Activated gamma-delta T cell treated with Interleukin-2 at 50 U/mL for 16 hours (primary cell): ENCODE measurements around the gene COA1.
"Not testable (repeated sequence)": the region's sequence is repeated elsewhere in the genome, so short reads cannot be mapped to it uniquely, and the experiment has no call there.

Experiments
- DNase-seq: peaks from one replicate; pipeline ENCODE4 v3.0.0-alpha.2; 2020

The COA1 gene

GRCh38 chr7:43648473-43649406, 80.6 kb downstream of the COA1 start:
- peak; percentile 73 for DNase-seq

GRCh38 chr7:43647673-43648472, 81.5 kb downstream of the COA1 start:
- DNase-seq: peak; percentile 26

DNA sequence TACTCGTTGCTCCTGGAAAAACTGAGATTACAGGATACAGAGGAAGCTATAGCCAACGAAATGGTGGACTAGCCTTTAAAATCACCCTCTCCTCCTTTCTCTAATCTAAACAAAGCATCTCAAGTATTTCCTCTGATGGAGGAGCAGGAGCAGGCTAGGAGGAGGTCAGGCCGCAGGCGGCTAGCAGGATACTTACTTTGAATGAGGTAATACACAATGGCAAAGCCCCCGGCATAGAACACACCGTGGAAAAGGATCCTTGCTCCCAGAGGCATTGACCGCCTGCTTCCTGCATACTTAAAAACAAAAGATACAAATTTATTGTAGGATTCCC, 82.0 kb downstream of the COA1 start:
- DNase-seq: no peak

- DNase-seq: no peak
Measured at GRCh38 chr7:43646603-43647338, 82.6 kb downstream of the COA1 start.

DNA sequence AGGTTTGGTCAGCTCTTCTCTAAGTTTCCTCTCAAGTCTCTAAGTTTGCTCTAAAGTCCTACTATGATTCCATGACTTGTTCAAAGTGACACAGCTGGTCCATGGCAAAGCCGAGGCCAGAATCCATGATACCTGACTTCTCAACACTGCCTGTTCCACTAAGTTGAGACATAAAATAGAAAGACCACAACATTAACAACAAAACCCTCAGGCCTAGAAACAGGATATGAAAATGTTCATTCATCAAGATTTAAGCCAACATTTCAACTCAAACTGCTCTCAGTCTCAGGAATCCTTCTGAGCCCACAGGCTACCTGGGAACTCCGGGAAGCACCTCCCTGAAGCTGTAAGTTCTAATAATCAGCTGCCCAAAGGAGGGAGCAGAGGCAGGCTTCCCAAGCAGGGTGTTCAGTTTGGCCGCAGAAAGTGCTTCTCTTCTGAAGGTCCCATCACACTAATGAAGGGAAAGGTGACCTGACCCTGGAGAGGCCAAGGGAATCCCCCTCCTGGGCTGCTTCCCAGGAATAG, 83.6 kb downstream of the COA1 start:
- DNase-seq: no peak

- no peak for DNase-seq
Measured at GRCh38 chr7:43643846-43644245, 85.5 kb downstream of the COA1 start.

GRCh38 chr7:43642897-43643630, 86.3 kb downstream of the COA1 start:
- DNase-seq: no peak

GRCh38 chr7:43640679-43641078, 88.6 kb downstream of the COA1 start:
- DNase-seq: no peak

DNA sequence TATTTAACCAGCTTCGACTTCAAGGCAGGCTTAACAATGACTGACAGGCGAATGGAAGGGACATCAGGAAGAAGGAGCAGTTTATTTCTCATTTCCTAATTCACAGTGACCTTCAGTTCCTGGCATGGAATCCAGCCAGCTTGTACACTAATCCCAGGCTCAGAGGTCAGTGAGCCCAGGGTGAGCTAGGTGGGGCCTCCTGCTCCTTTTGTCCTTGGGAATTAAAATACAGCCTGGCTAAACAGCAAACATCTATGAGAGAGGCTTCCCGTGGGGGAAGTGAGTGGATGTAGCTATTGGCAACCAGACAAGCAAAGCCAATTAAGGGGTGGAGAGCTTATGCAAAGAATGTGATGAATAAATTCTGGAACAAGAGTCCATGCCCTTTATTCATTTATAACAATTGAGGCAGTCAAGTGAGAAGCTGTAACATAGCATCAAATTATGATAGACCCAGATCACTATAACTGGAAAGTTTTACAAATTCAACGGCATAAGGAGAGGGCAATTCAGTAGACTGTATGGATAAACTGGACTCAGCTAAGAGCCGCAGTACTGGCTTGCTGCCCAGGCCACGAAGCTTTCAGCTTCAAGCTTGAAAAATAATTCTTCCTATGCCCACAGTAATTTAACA, 89.3 kb downstream of the COA1 start:
- no peak for DNase-seq

DNA sequence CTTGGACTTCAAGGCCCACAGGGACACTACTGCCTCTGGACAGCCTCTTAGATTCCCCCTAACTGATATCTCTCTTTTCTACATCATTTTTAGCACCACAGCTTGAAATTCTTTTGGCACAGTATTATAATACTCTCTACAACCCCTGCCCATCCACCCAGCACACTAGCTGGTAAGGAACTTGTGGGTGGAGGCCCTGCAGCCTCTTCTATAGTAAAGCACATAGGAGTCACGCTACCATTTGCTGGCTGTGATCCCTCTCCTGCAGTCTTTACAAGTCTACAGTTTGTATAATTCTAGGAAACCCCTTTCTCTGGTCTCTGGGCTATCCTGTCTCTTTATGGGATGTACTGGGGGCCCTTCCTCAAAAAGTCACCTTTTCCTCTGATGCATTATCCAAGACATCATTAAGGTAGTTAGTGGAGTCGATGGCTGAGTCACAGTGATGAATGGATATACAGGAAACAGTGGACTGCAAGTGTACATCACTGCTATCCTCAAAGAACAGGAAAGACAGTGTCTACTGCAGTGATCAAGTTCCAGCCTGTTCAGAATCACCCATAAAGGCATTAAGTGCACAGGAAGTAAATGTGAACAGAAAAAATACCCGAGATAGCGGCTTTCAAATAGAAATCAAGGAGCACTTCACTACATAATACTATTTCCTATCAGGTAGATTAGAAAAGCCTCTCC, 92.1 kb downstream of the COA1 start:
- DNase-seq: no peak

- DNase-seq: no peak
Measured at GRCh38 chr7:43636093-43636492, 93.2 kb downstream of the COA1 start.

DNA sequence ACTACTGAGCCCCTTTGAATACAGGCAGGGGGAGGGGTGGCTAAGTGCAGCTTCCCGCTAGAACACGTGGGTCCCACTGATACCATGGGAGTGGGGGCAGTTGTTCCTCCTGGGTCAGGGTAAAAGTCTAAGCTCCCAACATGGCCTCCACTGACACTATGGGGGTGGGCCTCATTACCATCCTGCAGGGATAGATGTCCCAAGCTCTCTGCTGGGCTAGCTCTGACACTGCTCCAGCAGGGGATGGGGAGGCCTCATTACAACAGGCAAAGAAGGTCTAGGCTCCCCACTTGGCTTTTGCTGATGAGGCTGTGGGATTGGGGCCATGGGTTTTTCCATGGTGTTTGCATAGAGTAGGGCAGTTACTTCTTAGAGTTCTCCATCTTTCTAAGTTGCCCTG, 94.9 kb downstream of the COA1 start:
- no peak for DNase-seq

DNA sequence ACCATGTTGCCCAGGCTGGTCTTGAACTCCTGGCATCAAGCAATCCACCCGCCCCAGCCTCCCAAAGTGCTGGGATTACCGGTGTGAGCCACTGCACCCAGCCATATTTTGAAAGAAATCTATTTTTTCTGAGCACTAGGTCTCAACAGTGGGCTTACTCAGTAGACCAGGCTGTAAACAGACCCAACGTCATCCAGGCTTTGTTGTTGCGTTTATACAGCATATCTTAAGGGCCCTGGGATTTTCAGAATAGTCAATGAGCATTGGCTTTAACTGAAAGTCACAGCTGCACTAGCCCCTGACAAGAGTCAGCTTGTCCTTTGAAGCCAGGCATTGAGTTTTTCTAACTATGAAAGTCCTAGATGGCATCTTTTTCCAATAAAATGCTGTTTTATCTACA, 96.6 kb downstream of the COA1 start:
- no peak for DNase-seq

GRCh38 chr7:43631559-43631958, 97.8 kb downstream of the COA1 start:
- DNase-seq: no peak

- DNase-seq: no peak
Measured at GRCh38 chr7:43630482-43630881, 98.8 kb downstream of the COA1 start.

DNA sequence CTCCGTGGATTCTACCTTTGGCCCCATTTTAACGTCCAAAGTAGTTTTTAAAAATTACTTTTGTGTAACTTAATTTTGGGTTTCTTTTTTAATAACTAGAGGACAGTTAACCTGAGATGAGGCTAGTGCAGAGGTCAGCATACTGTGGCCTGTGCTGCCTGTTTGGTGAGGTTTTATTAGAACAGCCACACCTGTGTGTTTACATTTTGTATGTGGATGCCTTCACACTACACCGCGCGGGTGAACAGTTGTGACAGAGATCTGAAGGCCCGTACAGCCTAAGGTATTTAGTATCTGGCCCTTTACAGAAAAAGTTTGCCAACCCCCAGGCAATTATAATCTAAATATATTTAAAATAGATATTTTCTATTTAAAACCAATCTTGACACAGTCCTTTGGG, 99.5 kb downstream of the COA1 start:
- DNase-seq: no peak

GRCh38 chr7:43628431-43628830, 100.9 kb downstream of the COA1 start:
- no peak for DNase-seq

DNA sequence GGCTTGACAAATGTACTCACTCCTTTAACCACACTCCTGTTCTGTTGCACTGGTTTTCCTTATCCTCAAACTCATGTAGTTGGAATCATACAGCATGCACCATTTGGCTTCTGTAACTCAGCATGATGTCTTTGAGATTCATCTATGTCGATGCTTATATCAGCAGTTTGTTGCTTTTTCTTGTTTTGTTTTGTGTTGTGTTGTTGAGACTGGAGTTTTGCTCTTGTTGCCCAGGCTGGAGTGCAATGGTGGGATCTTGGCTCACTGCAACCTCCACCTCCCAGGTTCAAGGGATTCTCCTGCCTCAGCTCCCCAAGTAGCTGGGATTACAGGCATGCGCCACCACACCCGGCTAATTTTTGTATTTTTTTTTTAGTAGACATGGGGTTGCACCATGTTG, 101.5 kb downstream of the COA1 start:
- DNase-seq: not testable (repeated sequence)

DNA sequence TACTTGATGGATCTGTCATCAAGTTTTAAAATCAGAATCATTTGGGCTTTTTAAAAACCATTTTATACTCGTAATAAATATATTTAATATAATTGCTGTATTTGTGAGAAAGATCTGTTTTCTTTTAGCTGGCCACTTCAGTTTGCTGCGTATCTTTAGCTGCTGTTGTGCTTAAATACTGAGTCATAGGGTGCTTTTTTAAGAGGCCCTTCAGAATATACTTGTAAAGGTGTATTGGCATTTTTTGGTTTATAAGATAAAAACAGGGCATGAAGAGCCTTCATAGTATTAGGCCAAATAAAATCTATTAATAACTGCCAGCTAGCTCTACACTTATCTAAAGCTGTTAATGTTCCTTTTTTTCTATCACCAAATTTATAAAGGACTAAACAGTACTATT, 102.6 kb downstream of the COA1 start:
- DNase-seq: no peak

DNA sequence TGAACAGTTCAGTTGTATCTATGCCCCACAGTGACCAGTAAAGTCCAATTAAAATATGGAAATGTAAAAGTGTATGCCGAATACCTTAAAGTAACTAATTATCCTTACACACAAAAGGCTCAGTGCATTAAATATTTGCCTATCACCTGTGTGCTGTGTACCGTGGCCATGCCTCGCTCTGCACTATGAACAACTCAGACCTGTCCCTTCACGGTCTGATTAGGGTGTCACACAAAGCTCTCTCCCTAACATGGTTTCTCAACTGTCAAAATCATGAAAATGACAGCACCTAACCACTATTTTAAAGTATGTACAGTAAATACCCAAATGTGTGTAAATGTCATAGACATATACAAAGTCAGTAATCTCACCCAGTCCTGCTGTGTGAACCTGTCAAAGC, 103.3 kb downstream of the COA1 start:
- DNase-seq: no peak

GRCh38 chr7:43625453-43625852, 103.9 kb downstream of the COA1 start:
- peak; percentile 66 for DNase-seq
